Astrocyte (in vitro differentiated cells and primary cell): Measurements from ENCODE around the gene RTN4IP1.

Source experiments
- CTCF ChIP-seq: IDR thresholded peaks from 2 replicates; pipeline ENCODE4 v1.5.1; 2011; ENCODE audit warnings: low read depth, mild to moderate bottlenecking, inconsistent platforms, low read length, moderate library complexity; ENCODE audit not compliant: insufficient read depth
- EZH2 ChIP-seq: IDR thresholded peaks from 2 replicates; pipeline ENCODE4 v1.6.1; 2012; ENCODE audit warnings: mild to moderate bottlenecking, low read length, inconsistent platforms; ENCODE audit not compliant: insufficient read depth

- TF ChIP-seq CTCF (no peak), EZH2 (no peak)
Measured at GRCh38 chr6:106558364-106558763, 70.9 kb downstream of the RTN4IP1 start.
